ENCODE data around the gene IL10RB.

The IL10RB gene

DNA sequence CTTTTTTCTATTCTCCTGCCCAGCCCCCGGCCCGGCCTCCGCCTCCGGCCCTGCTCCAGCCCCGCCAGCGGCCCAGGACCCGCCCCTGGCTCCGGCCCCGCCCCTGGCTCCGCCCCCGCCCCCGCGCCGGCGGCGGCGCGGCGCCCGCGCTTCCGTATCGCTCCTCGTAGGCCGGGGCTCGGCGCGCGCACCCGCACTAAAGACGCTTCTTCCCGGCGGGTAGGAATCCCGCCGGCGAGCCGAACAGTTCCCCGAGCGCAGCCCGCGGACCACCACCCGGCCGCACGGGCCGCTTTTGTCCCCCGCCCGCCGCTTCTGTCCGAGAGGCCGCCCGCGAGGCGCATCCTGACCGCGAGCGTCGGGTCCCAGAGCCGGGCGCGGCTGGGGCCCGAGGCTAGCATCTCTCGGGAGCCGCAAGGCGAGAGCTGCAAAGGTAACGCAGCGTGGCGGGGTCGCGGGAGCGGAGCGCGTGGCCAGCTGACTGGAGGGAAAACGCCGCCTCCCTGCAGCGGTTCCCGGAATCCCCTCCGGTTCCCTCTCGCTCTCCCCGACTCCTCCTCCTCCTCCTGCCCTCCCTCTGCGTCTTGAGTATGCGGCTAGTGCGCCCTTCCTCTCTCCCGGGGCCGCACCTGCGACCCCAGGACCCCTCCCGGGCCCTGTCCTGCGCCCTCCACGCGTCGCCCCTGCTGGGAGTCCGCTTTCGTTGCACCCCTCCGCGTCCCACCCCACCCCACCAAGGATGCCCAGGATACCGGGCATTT lies 36.2 kb upstream of the IL10RB start, which contains the start of gene IFNAR2:
Gene IFNAR2 (plus strand): TSS at position 155 of the 761 bp plus-strand sequence. CDS start 11,985 bp downstream, outside the sequence.
- no peak for TF ChIP-seq CTCF (IDR thresholded peaks at IDR 0.05; ENCODE audit: extremely low read depth, insufficient read depth, missing control alignments)
- DNase-seq (ENCODE audit: low spot score): peak; percentile 96
- in situ Hi-C loops (cut with MboI; ENCODE audit: low pct_unique_long_range_greater_than_20kb, low sequenced_read_pairs, unreplicated experiment): no loop called here

GRCh38 chr21:33230545-33231324 lies 35.4 kb upstream of the IL10RB start:
- in situ Hi-C loops (cut with MboI; ENCODE audit: low pct_unique_long_range_greater_than_20kb, low sequenced_read_pairs, unreplicated experiment): no loop called here
- TF ChIP-seq CTCF (IDR thresholded peaks at IDR 0.05; ENCODE audit: extremely low read depth, insufficient read depth, missing control alignments): peak; percentile 36
- DNase-seq (ENCODE audit: low spot score): peak; percentile 60

DNA sequence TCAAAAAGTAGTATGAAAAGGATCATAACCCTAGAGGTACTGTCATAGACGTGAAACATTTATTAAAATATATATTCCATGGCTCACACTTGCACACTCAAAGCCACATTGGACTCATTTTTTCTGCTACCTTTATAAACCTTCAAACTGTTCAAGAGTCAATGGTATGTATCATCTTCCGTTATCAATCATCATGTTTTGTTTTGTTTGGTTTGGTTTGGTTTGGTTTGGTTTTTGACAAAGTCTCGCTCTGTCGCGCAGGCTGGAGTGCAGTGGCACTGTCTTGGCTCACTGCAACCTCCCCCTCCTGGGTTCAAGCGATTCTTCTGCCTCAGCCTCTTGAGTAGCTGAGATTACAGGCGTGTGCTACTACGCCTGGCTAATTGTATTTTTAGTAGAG lies 34.6 kb upstream of the IL10RB start:
- in situ Hi-C loops (cut with MboI; ENCODE audit: low pct_unique_long_range_greater_than_20kb, low sequenced_read_pairs, unreplicated experiment): no loop called here
- TF ChIP-seq CTCF (IDR thresholded peaks at IDR 0.05; ENCODE audit: extremely low read depth, insufficient read depth, missing control alignments): no peak
- DNase-seq (ENCODE audit: low spot score): peak; percentile 39

DNA sequence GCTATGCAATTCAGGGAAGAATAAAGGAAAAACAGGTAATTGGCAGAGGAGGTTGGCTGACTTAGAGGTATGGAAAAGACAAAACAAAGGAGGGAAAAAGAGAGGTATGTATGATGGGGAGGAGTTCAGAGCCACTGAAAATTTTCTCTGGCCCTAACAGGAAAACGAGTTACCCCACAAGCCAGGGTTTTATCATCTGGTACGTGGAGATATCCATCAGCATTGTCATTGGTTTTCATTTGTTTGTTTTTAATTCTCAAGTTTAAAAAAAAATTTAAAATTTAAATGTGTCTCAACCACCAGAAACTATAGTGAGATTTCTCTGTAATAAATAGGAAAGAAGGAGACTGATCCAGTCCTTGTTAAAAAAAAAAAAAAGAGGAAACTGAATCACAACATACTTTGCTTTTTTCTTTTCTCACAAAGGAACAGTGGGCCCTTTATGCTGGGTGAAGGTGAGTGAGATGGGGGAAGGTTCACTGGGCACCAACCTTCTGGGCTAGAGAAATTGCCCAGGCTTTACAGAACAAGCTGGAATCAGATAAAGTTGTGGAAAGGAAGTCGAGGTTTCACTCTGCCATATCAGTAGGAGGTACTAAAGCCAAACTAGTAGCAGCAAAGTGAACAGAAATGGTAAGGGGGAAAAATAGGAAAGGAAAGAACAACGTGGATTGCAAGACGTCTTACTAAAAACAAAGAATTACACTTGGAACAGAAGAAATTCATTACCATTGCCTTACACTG lies 33.7 kb upstream of the IL10RB start:
- no peak for TF ChIP-seq CTCF (IDR thresholded peaks at IDR 0.05; ENCODE audit: extremely low read depth, insufficient read depth, missing control alignments)
- no peak for DNase-seq (ENCODE audit: low spot score)
- in situ Hi-C loops (cut with MboI; ENCODE audit: low pct_unique_long_range_greater_than_20kb, low sequenced_read_pairs, unreplicated experiment): no loop called here

DNA sequence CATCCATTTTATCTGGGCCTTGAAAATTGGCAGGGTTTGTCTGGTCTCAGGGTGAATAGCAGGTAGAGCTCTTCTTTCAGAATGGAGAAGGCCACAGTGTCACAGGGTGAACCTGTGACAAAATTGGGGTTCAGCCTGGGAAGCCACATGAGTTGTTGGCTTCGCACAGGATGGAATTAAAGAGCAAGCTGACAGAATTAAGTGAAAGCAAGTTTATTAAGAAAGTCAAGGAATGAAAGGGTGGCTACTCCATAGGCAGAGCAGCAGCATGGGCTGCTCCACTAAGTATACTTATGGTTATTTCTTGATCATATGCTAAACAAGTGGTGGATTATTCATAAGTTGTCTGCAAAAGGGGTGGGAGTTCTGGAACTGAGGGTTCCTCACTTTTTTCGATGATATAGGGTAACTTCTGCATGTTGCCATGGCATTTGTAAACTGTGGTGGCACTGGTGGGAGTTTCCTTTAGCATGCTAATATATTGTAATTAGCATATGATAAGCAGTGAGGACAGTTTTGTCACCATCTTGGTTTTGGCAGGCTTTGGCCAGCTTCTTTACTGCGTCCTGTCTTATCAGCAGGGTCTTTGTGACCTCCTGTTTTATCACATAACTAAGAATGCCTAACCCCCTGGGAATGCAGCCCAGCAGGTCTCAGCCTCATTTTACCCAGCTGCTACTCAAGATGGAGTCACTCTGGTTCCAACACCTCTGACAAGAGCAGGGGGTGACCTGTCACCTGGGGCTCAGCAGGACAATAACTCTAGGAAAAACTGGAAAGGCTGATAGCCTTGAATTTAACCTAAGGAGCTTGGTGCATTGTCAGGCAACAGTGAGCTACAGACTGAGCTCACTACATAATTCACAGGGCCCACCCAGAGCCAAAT lies 31.3 kb upstream of the IL10RB start:
- no peak for TF ChIP-seq CTCF (IDR thresholded peaks at IDR 0.05; ENCODE audit: extremely low read depth, insufficient read depth, missing control alignments)
- no peak for DNase-seq (ENCODE audit: low spot score)
- in situ Hi-C loops (cut with MboI; ENCODE audit: low pct_unique_long_range_greater_than_20kb, low sequenced_read_pairs, unreplicated experiment): no loop called here
